SJCRH30 (cell line): ENCODE data around the gene ASCL4. TPM values are rescaled to one million over a fixed set of nuclear protein-coding genes. Genes with fewer than 3 reads are reported as not detected.
"Not testable (repeated sequence)": the region's sequence is repeated elsewhere in the genome, so short reads cannot be mapped to it uniquely, and the experiment has no call there.

Experiments used
- DNase-seq, 2 experiments: peaks; one replicate each; pipeline ENCODE4 v3.0.0-alpha.2; 2015 to 2020
- H3K27ac ChIP-seq: fragments of 250-450 bp; sonication (Bioruptor Pico); 2 replicates; pipeline ENCODE4 v1.5.1; 2020; ENCODE audit warnings: mild to moderate bottlenecking, moderate library complexity
- H3K27me3 ChIP-seq: fragments of 250-450 bp; sonication (Bioruptor Pico); 2 replicates; pipeline ENCODE4 v1.5.1; 2020; ENCODE audit warnings: mild to moderate bottlenecking, moderate library complexity
- H3K36me3 ChIP-seq: fragments of 250-450 bp; sonication (Bioruptor Pico); 2 replicates; pipeline ENCODE4 v1.5.1; 2020; ENCODE audit warnings: mild to moderate bottlenecking, moderate library complexity
- H3K4me1 ChIP-seq: fragments of 250-450 bp; sonication (Bioruptor Pico); 2 replicates; pipeline ENCODE4 v1.5.1; 2020; ENCODE audit warnings: mild to moderate bottlenecking, moderate library complexity
- H3K4me3 ChIP-seq: fragments of 250-450 bp; sonication (Bioruptor Pico); 2 replicates; pipeline ENCODE4 v1.5.1; 2020; ENCODE audit warnings: mild to moderate bottlenecking, moderate library complexity
- H3K9me3 ChIP-seq: fragments of 250-450 bp; sonication (Bioruptor Pico); replicated peaks from 2 replicates; pipeline ENCODE4 v1.5.1; 2020; ENCODE audit warnings: mild to moderate bottlenecking, moderate library complexity
- total RNA-seq: library from RNA; depleted of rRNA; stranded (reverse); fragments of >200 nt; shearing (Covaris generic); gene quantifications from 2 replicates; pipeline ENCODE4 v1.2.3, GENCODE V29; 2014; rRNA removed

ASCL4 gene, protein sequence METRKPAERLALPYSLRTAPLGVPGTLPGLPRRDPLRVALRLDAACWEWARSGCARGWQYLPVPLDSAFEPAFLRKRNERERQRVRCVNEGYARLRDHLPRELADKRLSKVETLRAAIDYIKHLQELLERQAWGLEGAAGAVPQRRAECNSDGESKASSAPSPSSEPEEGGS
- total RNA-seq: not detected in 2 replicates

DNA sequence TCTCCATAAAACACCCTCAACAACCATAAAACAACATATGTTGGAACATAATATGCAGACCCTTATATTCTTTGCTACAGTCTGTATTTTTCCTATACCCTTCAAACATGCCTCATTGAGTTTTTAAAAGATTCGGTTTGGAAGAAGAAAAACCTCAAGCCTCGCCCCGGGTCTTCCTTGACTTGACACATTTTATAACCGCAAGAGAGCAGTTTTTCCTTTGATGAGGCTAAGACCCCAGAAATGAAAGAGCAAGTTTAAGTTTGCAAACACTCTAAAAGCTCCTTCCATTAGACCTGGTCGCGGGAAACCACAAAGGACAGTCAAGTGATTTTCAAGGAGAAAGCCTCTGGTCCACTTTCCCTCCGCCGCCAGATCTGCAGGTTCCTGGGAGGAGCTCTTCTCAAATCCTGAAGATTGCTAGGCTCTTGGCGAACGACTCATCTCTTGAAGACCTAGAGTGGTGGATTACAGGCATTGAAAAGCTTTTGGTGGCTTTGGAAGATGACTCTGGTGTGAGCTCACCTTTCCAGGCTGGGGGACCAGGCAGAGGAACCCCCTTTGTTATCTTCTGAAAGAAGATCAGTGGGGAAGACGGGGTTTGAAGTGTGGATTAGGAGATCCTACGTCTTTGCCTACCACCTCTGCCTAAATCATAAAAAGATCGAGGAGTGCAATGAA lies at the start of gene ASCL4:
Gene ASCL4 (plus strand): TSS at position 356 of the 681 bp plus-strand sequence. CDS start 515 bp downstream, outside the sequence.
- DNase-seq: no peak
- no peak within 1 kb of the TSS for H3K27ac ChIP-seq
- H3K4me1 ChIP-seq: no peaks in the 10 kb centered on the region
- H3K9me3 ChIP-seq: no peaks in the 10 kb centered on the region
- no peak within 1 kb of the TSS for H3K4me3 ChIP-seq
- no peaks in the 10 kb centered on the region for H3K36me3 ChIP-seq
- H3K27me3 ChIP-seq: peaks cover 8% of the 10 kb centered on the region; the same call in 1 of the 2 replicates

DNA sequence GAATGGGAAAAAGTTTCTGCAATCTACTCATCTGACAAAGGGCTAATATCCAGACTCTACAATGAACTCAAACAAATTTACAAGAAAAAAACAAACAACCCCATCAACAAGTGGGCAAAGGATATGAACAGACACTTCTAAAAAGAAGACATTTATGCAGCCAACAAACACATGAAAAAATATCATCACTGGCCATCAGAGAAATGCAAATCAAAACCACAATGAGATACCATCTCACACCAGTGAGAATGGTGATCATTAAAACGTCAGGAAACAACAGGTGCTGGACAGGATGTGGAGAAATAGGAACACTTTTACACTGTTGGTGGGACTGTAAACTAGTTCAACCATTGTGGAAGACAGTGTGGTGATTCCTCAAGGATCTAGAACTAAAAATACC lies 47.2 kb upstream of the ASCL4 start:
- H3K4me1 ChIP-seq, H3K27me3 ChIP-seq, H3K9me3 ChIP-seq, H3K36me3 ChIP-seq, H3K4me3 ChIP-seq, H3K27ac ChIP-seq: not testable (repeated sequence)
- peak in 1 of 2 experiments; percentile 6 for DNase-seq

DNA sequence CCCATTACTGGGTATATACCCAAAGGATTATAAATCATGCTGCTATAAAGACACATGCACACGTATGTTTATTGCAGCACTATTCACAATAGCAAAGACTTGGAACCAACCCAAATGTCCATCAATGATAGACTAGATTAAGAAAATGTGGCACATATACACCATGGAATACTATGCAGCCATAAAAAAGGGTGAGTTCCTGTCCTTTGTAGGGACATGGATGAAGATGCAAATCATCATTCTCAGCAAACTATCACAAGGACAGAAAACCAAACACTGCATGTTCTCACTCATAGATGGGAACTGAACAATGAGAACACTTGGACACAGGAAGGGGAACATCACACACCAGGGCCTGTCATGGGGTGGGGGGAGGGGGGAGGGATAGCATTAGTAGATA lies 46.8 kb upstream of the ASCL4 start:
- not testable (repeated sequence) for H3K9me3 ChIP-seq, H3K27ac ChIP-seq, DNase-seq, H3K27me3 ChIP-seq, H3K36me3 ChIP-seq, H3K4me1 ChIP-seq, H3K4me3 ChIP-seq

DNA sequence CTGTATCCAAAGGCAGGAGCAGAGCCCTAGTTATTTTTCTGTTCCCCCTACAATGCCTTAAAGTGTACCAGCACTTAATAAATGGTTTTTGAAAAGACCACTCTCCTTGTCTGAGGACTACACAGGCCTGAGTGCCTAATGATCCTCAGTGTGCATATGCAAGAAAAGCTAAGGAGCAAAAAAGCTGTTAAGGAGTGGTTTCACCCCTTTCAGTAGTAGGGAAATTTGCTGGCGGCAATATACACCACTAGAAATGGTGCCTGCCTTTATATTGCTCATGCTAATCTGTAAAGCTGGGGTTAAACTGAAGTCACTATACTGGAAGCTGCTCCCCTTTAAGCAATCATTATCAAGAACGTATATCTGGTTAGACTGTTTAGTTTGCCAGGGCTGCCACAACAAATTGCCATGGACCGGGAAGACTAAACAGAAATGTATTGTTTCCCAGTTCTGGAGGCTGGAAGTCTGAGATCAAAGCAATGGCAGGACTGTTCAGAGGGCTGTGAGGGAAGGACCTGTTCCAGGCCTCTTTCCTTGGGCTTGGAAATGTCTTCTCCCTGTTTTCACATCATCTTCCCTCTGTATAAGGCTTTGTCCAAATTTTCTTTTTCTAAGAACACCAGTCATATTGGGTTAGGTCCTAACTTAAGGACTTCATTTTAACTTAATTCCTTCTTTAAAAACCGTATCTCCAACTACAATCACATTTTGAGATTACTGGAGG lies 43.7 kb upstream of the ASCL4 start:
- no peak for DNase-seq
- Histone ChIP-seq H3K27me3 (no peaks in the 10 kb centered on the region), H3K27ac (no peak overlapping the region), H3K9me3 (no peaks in the 10 kb centered on the region), H3K4me1 (0 out of 2 replicates have a peak, but pooled peaks cover 3% of the 10 kb centered on the region), H3K4me3 (no peak overlapping the region), H3K36me3 (peaks cover 15% of the 10 kb centered on the region)

DNA sequence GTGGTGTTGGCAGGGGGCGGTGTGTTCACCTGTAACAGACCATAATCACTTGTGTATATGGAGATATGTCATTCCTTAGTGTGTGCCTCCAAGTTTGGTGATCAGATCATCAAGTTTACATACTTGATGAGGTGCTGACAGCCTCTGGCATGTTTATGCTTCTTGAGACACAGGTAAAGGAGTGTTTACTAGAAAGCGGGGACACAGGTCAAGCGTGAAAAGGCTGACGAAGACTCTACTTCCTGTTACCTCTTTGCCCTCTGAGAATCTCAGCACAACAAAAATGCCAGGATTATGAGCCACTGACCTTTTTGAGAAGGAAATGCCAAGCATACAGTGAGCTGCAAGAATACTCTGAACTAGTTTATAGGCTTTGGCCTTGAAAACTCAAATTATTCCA lies 43.1 kb upstream of the ASCL4 start:
- Histone ChIP-seq H3K4me1 (0 out of 2 replicates have a peak, but pooled peaks cover 3% of the 10 kb centered on the region), H3K4me3 (no peak overlapping the region), H3K36me3 (peaks cover 20% of the 10 kb centered on the region), H3K27me3 (no peaks in the 10 kb centered on the region), H3K27ac (no peak overlapping the region), H3K9me3 (no peaks in the 10 kb centered on the region)
- DNase-seq: no peak

DNA sequence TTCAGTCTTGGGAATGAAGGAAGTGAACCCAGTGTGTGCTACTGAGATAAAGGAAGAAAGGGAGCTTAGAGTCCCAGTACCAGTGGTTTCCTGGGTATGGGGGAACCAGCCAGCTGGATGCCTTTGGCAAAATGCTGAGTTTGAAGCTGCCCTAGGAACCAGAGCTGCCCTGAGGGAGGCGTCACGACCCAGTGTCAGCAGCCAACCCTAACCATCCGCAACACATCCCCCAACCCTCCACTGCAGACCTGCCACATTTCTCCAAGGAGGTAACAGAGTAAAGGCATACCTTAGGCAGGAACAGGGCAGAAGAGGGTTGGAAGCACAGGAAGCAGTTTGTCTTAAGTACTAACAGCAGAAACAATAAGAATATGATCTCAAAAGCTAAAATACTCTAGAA lies 42.1 kb upstream of the ASCL4 start:
- H3K27me3 ChIP-seq: no peaks in the 10 kb centered on the region
- peaks cover 3% of the 10 kb centered on the region; the same call in 1 of the 2 replicates for H3K4me1 ChIP-seq
- H3K4me3 ChIP-seq: no peak overlapping the region
- no peaks in the 10 kb centered on the region for H3K9me3 ChIP-seq
- H3K27ac ChIP-seq: no peak overlapping the region
- DNase-seq: no peak
- H3K36me3 ChIP-seq: peaks cover 30% of the 10 kb centered on the region

DNA sequence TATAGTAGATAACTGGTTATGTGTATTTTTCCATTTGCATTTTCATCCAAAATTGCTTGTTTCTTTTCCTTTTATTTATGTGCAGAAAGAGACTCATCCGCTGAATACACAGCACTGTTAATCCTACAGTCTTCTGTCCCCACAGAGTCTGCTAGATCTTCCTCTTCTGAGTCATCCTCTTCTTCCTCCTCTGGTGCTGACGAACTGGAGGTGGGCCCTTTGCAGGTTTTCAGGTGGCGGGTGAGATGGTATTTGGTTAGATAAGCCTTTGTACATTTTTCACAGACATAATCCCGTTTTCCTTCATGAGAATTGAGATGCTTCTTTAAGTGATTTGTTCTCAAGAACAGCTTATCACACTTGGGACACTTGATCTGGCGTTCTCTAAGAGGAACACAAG lies 40.4 kb upstream of the ASCL4 start:
- peaks cover 20% of the 10 kb centered on the region for H3K4me1 ChIP-seq
- no peak for DNase-seq
- no peaks in the 10 kb centered on the region for H3K9me3 ChIP-seq
- no peak overlapping the region for H3K27ac ChIP-seq
- peaks cover 46% of the 10 kb centered on the region for H3K36me3 ChIP-seq
- H3K4me3 ChIP-seq: no peak overlapping the region
- no peaks in the 10 kb centered on the region for H3K27me3 ChIP-seq

DNA sequence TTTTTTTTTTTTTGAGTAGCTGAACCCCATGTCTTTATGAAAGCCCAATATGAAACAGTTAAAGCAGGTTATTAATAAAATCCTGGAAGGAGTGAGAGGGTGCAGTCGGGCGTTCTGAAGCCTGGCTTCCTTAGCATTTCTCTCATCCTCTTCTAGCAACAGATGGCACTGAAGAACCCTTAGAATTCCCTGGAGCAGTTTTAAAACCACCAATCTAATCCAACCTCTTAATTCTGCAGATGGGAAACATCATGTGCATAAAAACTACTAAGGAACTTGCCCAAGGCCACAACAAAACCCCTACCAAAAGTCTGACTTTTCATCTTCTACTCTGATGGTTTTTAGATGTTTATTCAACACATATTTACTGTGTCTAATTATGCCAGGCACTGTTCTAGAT lies 38.7 kb upstream of the ASCL4 start:
- Histone ChIP-seq H3K9me3 (no peaks in the 10 kb centered on the region), H3K27ac (no peak overlapping the region), H3K27me3 (no peaks in the 10 kb centered on the region), H3K36me3 (peaks cover 62% of the 10 kb centered on the region), H3K4me3 (no peak overlapping the region), H3K4me1 (peaks cover 24% of the 10 kb centered on the region)
- DNase-seq: no peak

DNA sequence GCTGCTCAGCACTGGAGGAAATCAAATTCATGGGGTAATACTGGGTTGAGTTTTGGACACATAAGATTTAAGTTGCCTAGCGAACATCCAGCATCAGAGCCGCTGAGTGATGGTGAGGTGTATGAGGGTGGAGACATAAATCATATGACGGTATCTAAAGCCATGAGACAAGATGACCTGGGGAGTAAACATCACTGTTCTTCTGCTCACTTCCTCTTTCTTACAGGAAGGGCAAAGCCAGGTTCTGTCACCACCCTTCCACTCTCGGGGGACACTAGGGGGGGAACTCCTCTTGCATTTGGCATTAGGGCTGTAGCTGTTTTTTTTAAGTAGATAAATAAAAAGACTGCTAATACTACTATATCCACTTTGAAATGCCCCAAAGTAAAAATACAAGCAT lies 37.6 kb upstream of the ASCL4 start:
- no peak for DNase-seq
- Histone ChIP-seq H3K9me3 (no peaks in the 10 kb centered on the region), H3K27ac (peak overlapping the region; percentile 84; the same call in 1 of the 2 replicates), H3K4me3 (no peak overlapping the region), H3K27me3 (no peaks in the 10 kb centered on the region), H3K4me1 (peaks cover 24% of the 10 kb centered on the region), H3K36me3 (peaks cover 72% of the 10 kb centered on the region)

DNA sequence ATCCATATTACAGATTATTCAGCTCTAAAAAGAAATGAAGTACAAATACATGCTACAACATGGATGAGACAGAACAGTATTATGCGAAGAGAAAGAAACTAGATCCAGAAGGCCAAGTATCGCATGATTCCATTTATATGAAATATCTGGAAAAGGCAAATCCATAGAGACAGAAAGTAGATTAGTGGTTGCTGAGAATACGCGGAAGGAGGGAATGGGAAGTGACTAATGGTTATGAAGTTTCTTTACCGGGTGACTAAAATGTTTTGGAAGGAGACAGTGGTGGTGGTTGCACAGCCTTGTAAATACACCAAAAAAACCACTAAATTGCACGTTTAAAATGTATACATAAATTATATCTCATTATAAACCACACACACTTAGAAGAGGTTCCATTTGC lies 26.0 kb upstream of the ASCL4 start:
- Histone ChIP-seq H3K27ac (no peak overlapping the region), H3K27me3 (no peaks in the 10 kb centered on the region), H3K4me3 (no peak overlapping the region), H3K4me1 (no peaks in the 10 kb centered on the region), H3K36me3 (peaks cover 60% of the 10 kb centered on the region), H3K9me3 (no peaks in the 10 kb centered on the region)
- DNase-seq: no peak

DNA sequence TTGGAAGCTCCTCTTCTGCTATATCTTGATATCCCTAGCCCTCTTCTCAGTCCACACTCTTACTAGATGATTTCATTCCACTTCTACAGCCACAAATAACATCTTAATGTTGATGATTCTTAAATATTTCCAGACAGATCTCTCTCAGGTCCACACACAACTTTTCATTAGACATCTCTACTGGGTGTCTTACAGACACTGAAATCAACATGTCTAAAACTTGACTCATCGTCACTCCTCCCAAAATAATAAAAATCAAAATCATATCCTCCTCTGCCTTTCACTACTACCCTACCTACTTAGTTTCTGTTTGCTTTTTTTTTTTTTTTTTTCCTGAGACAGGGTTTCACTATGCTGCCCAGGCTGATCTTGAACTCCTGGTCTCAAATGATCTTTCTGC lies 25.4 kb upstream of the ASCL4 start:
- peaks cover 60% of the 10 kb centered on the region for H3K36me3 ChIP-seq
- no peaks in the 10 kb centered on the region for H3K27me3 ChIP-seq
- no peak overlapping the region for H3K27ac ChIP-seq
- no peaks in the 10 kb centered on the region for H3K9me3 ChIP-seq
- H3K4me1 ChIP-seq: no peaks in the 10 kb centered on the region
- H3K4me3 ChIP-seq: no peak overlapping the region
- no peak for DNase-seq

DNA sequence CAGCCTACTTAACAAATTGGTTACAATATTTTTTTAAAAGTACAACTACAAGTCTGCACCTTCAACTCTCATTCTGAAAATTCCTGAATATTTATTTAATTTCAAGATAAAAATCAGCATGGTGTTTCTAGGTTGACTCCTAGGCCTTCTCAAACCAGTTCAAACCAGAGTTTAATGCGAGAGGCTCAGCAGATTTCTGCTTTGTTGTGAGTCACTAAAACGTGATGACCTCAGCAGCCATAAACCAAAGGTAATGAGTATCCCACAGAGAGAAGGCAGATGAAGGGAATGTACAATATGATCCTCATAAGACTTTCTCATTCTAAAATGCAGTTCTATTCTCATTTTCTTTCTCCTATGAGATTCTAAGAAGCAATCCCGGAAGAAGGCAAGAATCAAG lies 15.1 kb upstream of the ASCL4 start:
- Histone ChIP-seq H3K4me3 (peak overlapping the region; percentile 89), H3K36me3 (peaks cover 32% of the 10 kb centered on the region), H3K4me1 (no peaks in the 10 kb centered on the region), H3K9me3 (no peaks in the 10 kb centered on the region), H3K27me3 (no peaks in the 10 kb centered on the region), H3K27ac (no peak overlapping the region; the same call in 1 of the 2 replicates)
- DNase-seq: peak; percentile 25 to 36

DNA sequence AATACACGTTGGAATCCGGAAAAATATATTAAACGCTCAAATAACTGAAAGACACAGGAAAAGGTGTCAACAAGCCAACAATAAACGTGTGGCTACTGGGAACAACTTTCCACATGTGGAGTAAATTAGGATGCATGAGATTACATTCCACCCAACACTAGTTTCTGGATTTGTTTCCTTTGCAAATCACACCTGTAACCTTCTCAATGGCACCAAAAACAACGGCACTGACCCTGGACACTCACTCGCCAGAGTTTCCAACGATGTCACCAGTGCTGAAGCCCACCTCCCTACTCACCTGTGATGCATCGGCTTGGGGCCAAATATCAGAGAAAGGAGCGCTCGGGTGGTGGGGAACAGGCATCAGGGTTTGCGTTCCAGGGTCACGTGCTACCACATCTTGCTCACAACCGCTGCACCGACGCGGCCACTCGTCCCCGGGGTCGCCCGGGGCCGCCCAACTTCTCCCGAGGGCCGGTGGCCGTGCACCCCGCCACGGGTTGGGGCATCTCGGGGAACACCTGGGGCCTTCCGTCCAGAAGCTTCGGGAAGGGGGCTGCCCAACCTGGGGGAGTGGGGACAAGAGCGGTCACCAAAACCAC lies 14.2 kb upstream of the ASCL4 start:
- Histone ChIP-seq H3K36me3 (peaks cover 23% of the 10 kb centered on the region), H3K4me3 (peak overlapping the region; percentile 89), H3K27me3 (no peaks in the 10 kb centered on the region), H3K27ac (peak overlapping the region; percentile 55), H3K9me3 (no peaks in the 10 kb centered on the region), H3K4me1 (no peaks in the 10 kb centered on the region)
- DNase-seq: peak; percentile 10 to 21

DNA sequence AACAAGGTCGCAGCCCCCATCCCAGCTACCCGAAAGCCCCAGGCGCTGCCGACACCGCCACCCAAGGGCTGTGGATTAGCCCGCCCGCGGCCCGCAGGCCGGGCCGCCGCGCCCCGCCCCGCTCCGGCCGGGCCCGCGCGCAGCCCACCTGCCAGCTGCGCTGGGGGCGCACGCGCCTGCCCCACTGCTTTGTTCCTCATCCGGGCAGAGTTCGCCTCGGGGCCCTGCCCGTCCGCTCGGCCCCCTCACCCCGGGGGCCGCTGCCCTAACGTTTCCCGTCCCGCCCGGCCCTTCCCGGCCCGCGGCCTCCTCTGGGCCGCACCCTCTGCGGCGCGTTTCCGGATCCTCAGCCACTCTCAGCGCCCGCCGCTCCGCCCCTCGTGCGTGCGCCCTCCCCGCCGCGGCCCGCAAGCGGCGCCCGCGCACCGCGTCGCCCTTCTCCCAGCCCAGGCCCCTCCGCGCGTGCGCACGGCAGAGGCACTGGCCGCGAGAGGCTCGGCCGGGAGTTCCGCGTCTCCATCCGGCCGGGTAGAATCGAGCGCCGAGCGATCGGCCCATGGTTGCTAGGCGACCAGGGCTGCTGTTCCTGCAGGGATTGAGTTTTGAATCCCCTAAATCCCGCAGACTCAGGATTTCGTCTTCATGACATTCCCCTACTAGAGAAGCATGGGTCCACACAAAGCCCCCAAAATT lies 13.5 kb upstream of the ASCL4 start, which contains the start of gene PRDM4:
Gene PRDM4 (minus strand): TSS at position 329 of the 693 bp plus-strand sequence. CDS start 622 bp downstream, outside the sequence.
- peak; percentile 89 to 92 for DNase-seq
- H3K4me3 ChIP-seq: peak within 1 kb of the TSS; percentile 89
- peaks cover 17% of the 10 kb centered on the region for H3K36me3 ChIP-seq
- H3K4me1 ChIP-seq: no peaks in the 10 kb centered on the region
- no peaks in the 10 kb centered on the region for H3K27me3 ChIP-seq
- H3K9me3 ChIP-seq: no peaks in the 10 kb centered on the region
- peak within 1 kb of the TSS; percentile 55 for H3K27ac ChIP-seq
